K562 (cell line): Measurements from ENCODE around the gene TMTC2. TPM values are rescaled to one million over a fixed set of nuclear protein-coding genes. Genes with fewer than 3 reads are reported as not detected.

ENCODE experiments used
- ATAC-seq: fragments of 200-7000 bp; cut with Tn5 transposase; 3 replicates; pipeline ENCODE4 v1.9.1; 2020; ENCODE audit warnings: moderate library complexity
- BruUV-seq: library from RNA; stranded (reverse); fragments of 400-500 nt; replicated peaks from 2 replicates; lab custom pipeline; 2021; lab: Mats Ljungman, UMichigan
- CTCF ChIA-PET: fragments of 300-600 bp; formaldehyde crosslinking; extraction: SDS; loops from one replicate; lab custom pipeline; 2021; ENCODE audit warnings: low intra/inter-chr PET ratio; lab: Yijun Ruan, JAX
- POLR2A ChIA-PET: fragments of 300-600, 350-650 bp; sonication (Branson Sonifier 250); formaldehyde crosslinking; extraction: SDS; loops from one replicate; lab custom pipeline; 2021; ENCODE audit warnings: antibody characterized with exemption, inconsistent platforms; lab: Yijun Ruan, JAX
- DNase-seq, 4 experiments: peaks; one replicate each; pipeline versions ENCODE4 v3.0.0 to v3.0.0-alpha.2; 2011 to 2018; ENCODE audit warnings: low spot score in 3 of 4, mixed read lengths in 3 of 4; ENCODE audit errors: extremely low read depth in 1 of 4
- FAIRE-seq: peaks from 2 replicates; lab custom pipeline; 2011; peaks lifted over from hg19 to GRCh38; lab: Jason Lieb, UNC
- H2AFZ ChIP-seq: 2 replicates; pipeline ENCODE4 v1.6.0; 2011; ENCODE audit warnings: low read depth, low read length, control low read depth, inconsistent platforms
- H3K27ac ChIP-seq: fragments of 200-600 bp; 3 replicates; pipeline ENCODE4 v1.8.0; 2011; ENCODE audit warnings: low read depth, mild to moderate bottlenecking, control low read depth, inconsistent platforms, low read length, moderate library complexity, mixed read lengths; ENCODE audit errors: extremely low read depth
- H3K27me3 ChIP-seq, 2 experiments: fragments of 300-600 bp in 1 of 2; 2 replicates in 1 of 2; 3 replicates in 1 of 2; pipeline versions ENCODE4 v1.6.0 to v1.8.0; 2011; ENCODE audit warnings: inconsistent platforms in 2 of 2, low read length in 2 of 2, mild to moderate bottlenecking in 1 of 2, mixed read lengths in 1 of 2, moderate library complexity in 1 of 2; ENCODE audit not compliant: control insufficient read depth in 2 of 2, insufficient read depth in 2 of 2
- H3K36me3 ChIP-seq: fragments of 300-600 bp; 3 replicates; pipeline ENCODE4 v1.8.0; 2011; ENCODE audit warnings: mild to moderate bottlenecking, low read length, inconsistent platforms; ENCODE audit not compliant: control insufficient read depth, insufficient read depth
- H3K4me1 ChIP-seq, 2 experiments: fragments of 200-600 bp in 1 of 2; replicated peaks in 1 of 2; 2 replicates in 1 of 2; 3 replicates in 1 of 2; pipeline versions ENCODE4 v1.5.1 to v1.8.0; 2011; ENCODE audit warnings: inconsistent platforms in 2 of 2, low read length in 2 of 2, mild to moderate bottlenecking in 1 of 2, mixed read lengths in 1 of 2, moderate library complexity in 1 of 2; ENCODE audit not compliant: control insufficient read depth in 2 of 2, insufficient read depth in 2 of 2
- H3K4me2 ChIP-seq: 2 replicates; pipeline ENCODE4 v1.6.1; 2011; ENCODE audit warnings: low read length, control low read depth, inconsistent platforms, mixed read lengths; ENCODE audit not compliant: insufficient read depth
- H3K4me3 ChIP-seq: fragments of 200-600 bp; sonication (generic), shearing (Covaris generic); 2 replicates; pipeline ENCODE4 v1.5.1; 2016; ENCODE audit warnings: control low read depth, inconsistent platforms
- H3K79me2 ChIP-seq: fragments of 200-600 bp; 3 replicates; pipeline ENCODE4 v1.8.0; 2011; ENCODE audit warnings: low read length, inconsistent platforms; ENCODE audit not compliant: control insufficient read depth, insufficient read depth
- H3K9ac ChIP-seq, 2 experiments: 2 replicates each; pipeline versions ENCODE4 v1.6.0 to v1.6.1; 2011; ENCODE audit warnings: low read depth in 2 of 2, low read length in 2 of 2, control low read depth in 1 of 2, inconsistent platforms in 1 of 2, mild to moderate bottlenecking in 1 of 2, mixed read lengths in 1 of 2; ENCODE audit not compliant: insufficient read depth in 1 of 2
- H3K9me1 ChIP-seq: one replicate; pipeline ENCODE4 v1.6.0; 2011; ENCODE audit warnings: inconsistent platforms, mild to moderate bottlenecking, low read length, moderate library complexity; ENCODE audit not compliant: control insufficient read depth, insufficient read depth
- H3K9me3 ChIP-seq: replicated peaks from 2 replicates; pipeline ENCODE4 v1.5.1; 2011; ENCODE audit warnings: low read depth, low read length, inconsistent platforms; ENCODE audit not compliant: control insufficient read depth, insufficient read depth
- H4K20me1 ChIP-seq: replicated peaks from 2 replicates; pipeline ENCODE4 v1.6.1; 2011; ENCODE audit warnings: low read length, inconsistent platforms, mixed read lengths; ENCODE audit not compliant: control insufficient read depth, insufficient read depth
- EHMT2 ChIP-seq: fragments of 450-650 bp; IDR thresholded peaks from 2 replicates; pipeline ENCODE4 v1.6.1; 2018; ENCODE audit warnings: antibody characterized with exemption
- ESRRA ChIP-seq: fragments of 450-650 bp; IDR thresholded peaks from 2 replicates; pipeline ENCODE4 v1.6.1; 2014; ENCODE audit warnings: low read depth, mild to moderate bottlenecking, moderate library complexity, borderline replicate concordance
- GABPB2 ChIP-seq: fragments of 250-450 bp; sonication (Bioruptor Pico); conservative IDR thresholded peaks from 2 replicates; pipeline ENCODE4 v1.5.1; 2021; ENCODE audit warnings: mild to moderate bottlenecking
- HDGF ChIP-seq: fragments of 450-650 bp; IDR thresholded peaks from 2 replicates; pipeline ENCODE4 v1.6.1; 2016
- HMG20A ChIP-seq: fragments of 450-650 bp; formaldehyde crosslinking; conservative IDR thresholded peaks from 2 replicates; pipeline ENCODE4 v1.4.0; 2020; ENCODE audit warnings: mild to moderate bottlenecking, mixed read lengths
- L3MBTL2 ChIP-seq: fragments of 450-650 bp; IDR thresholded peaks from 2 replicates; pipeline ENCODE4 v1.6.1; 2016; ENCODE audit warnings: mild to moderate bottlenecking, moderate library complexity
- SMARCA5 ChIP-seq: fragments of 450-650 bp; IDR thresholded peaks from 2 replicates; pipeline ENCODE4 v1.6.1; 2016
- ZBTB1 ChIP-seq: sonication (generic); formaldehyde crosslinking; IDR thresholded peaks from 2 replicates; pipeline ENCODE4 v1.8.1; 2023; ENCODE audit warnings: missing genetic modification reagents, low read depth, mild to moderate bottlenecking, borderline replicate concordance
- ZBTB7A ChIP-seq: IDR thresholded peaks from 2 replicates; pipeline ENCODE4 v1.6.1; 2011; ENCODE audit warnings: low read depth, mild to moderate bottlenecking, low read length, moderate library complexity, borderline replicate concordance; ENCODE audit not compliant: control insufficient read depth
- ZNF134 ChIP-seq: fragments of 250-450 bp; sonication (Bioruptor Pico); conservative IDR thresholded peaks from 2 replicates; pipeline ENCODE4 v1.4.0; 2020
- WGBS: fragments of 100-300 bp; shearing (Covaris generic); methylation state at CpG from one replicate; pipeline ENCODE4 v1.1.6; 2016; ENCODE audit warnings: low coverage, mixed read lengths; ENCODE audit not compliant: insufficient coverage; ENCODE audit errors: missing lambda C conversion rate; 5-methylcytosine and 5-hydroxymethylcytosine counted together
- in situ Hi-C: fragments of 300-500 bp; cut with MboI; formaldehyde crosslinking; loops from 4 replicates; pipeline ENCODE4 v1.15.0; 2018; ENCODE audit warnings: inconsistent platforms, mixed read lengths
- intact Hi-C: fragments of 100-400 bp; cut with micrococcal nuclease; formaldehyde crosslinking; loops from 2 replicates; pipeline ENCODE4 v1.14.2; 2022
- polyA plus RNA-seq, 8 experiments: library from polyadenylated mRNA; depleted of rRNA in 4 of 8; stranded (reverse) in 5 of 8; unstranded in 3 of 8; fragments of >200 nt; fragmentation: Nextera tagmentation in 2 of 8; fragmentation: Illumina TruSeq in 1 of 8; extraction: Ambion mirVana in 2 of 8; extraction: Trizol in 1 of 8; gene quantifications; 2 replicates each; pipeline versions ENCODE4 v1.2.1 to v1.2.3, GENCODE V29; 2011 to 2014; ENCODE audit warnings: inconsistent platforms in 1 of 8, missing spikeins in 1 of 8
- total RNA-seq, 7 experiments: library from RNA; depleted of rRNA in 6 of 7; stranded (reverse); fragments of >200 nt in 6 of 7; fragmentation: Illumina TruSeq in 2 of 7; extraction: Trizol in 2 of 7; gene quantifications; 2 replicates each; pipeline versions ENCODE4 v1.2.1 to v1.2.3, GENCODE V29; 2011 to 2021; ENCODE audit warnings: low replicate concordance in 1 of 7
- TF ChIP-seq, protein P1 (sequence below): IDR thresholded peaks from 2 replicates; pipeline ENCODE4 v1.6.1; 2016; ENCODE audit warnings: missing genetic modification characterization, missing compliant biosample characterization

TMTC2 gene
- total and polyA plus RNA-seq, 9 of the 15 experiments (the other 6 are each of a cell fraction or from before 2014, with no cell fraction given), result 0.29 to 1.1 (median 0.55) TPM

DNA sequence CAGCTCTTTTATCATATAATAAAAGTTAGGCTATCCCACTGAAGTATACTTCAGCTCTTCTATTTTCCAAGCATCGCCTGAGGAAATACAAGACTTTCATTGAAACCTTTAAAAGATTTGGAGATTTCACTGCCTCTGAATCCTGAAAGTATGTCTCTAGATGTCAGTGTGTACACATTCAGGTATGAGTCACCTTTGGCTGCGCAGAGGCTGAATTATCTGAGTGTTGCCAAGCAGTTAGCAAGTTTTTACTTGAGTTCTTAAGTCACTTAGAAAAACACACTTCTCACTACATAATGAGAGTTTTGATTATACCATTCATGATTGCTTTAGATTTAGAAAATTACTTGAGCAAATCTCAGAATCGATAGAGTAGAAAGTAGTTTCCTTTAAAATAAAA is 210.3 kb downstream of the TMTC2 start (continued):
- TF ChIP-seq ESRRA (no peak), GABPB2 (CRISPR knock-in tag) (no peak), SMARCA5 (no peak), EHMT2 (no peak), ZBTB1 (CRISPR knock-in tag) (no peak), HDGF (no peak), HMG20A (CRISPR knock-in tag) (no peak), ZNF134 (CRISPR knock-in tag) (no peak)
- TF ChIP-seq, protein P1, sequence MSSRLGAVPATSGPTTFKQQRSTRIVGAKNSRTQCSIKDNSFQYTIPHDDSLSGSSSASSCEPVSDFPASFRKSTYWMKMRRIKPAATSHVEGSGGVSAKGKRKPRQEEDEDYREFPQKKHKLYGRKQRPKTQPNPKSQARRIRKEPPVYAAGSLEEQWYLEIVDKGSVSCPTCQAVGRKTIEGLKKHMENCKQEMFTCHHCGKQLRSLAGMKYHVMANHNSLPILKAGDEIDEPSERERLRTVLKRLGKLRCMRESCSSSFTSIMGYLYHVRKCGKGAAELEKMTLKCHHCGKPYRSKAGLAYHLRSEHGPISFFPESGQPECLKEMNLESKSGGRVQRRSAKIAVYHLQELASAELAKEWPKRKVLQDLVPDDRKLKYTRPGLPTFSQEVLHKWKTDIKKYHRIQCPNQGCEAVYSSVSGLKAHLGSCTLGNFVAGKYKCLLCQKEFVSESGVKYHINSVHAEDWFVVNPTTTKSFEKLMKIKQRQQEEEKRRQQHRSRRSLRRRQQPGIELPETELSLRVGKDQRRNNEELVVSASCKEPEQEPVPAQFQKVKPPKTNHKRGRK (tag), result no peak

DNA sequence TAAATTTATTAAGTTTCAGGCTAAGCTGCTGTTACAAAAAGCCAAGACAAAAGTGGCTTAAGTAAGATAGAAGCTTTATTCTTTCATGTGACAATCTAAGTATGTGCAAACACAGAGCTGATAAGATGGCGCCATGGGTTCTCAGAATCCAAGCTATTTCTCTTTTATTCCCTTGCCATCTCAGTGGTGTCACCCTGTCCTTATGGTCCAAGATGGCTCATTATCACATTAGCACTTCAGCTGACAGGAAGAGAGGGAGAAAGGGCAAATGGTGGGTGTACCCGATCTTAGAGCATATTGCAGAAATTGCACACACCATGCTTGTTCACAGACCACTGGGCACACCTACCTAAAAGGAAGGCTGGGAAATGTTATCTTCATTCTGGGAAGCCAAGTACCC is 211.7 kb downstream of the TMTC2 start:
- ChIA-PET CTCF (no interaction called here), POLR2A (no interaction called here)
- H3K9me1 ChIP-seq, result no peaks in the 10 kb centered on the region
- no peaks in the 10 kb centered on the region for H3K79me2 ChIP-seq
- H3K9ac ChIP-seq, result no peak overlapping the region
- no peak for ATAC-seq
- H3K4me3 ChIP-seq, result no peak overlapping the region
- no peak for DNase-seq
- no peak overlapping the region for H3K4me2 ChIP-seq
- no peaks in the 10 kb centered on the region for H4K20me1 ChIP-seq
- in situ Hi-C loops (no loop called here), intact Hi-C loops (loop anchor here (10.0 kb wide), 1 partner anchor 214 kb away; the partner anchor contains the start of gene TMTC2)
- no peaks in the 10 kb centered on the region for H3K27me3 ChIP-seq
- H3K4me1 ChIP-seq, result no peaks in the 10 kb centered on the region
- no peak for FAIRE-seq
- WGBS, result 0% methylated on average over 2 of the region's 2 CpGs
- H3K27ac ChIP-seq, result no peak overlapping the region
- H2AFZ ChIP-seq, result no peak overlapping the region
- H3K36me3 ChIP-seq, result no peaks in the 10 kb centered on the region
- H3K9me3 ChIP-seq, result no peaks in the 10 kb centered on the region
- no peak for TF ChIP-seq L3MBTL2
- TF ChIP-seq ZBTB7A, result no peak
- TF ChIP-seq, all 486 proteins: peak for 0
- BruUV-seq, result no TSS peak
